Astrocyte (in vitro differentiated cells and primary cell): ENCODE data around the gene SHFL. TPM values are rescaled to one million over a fixed set of nuclear protein-coding genes. Genes with fewer than 3 reads are reported as not detected.

ENCODE experiments used
- DNase-seq: peaks from one replicate; pipeline ENCODE4 v3.0.0-alpha.2; 2010; ENCODE audit warnings: low read depth
- FAIRE-seq: peaks from 2 replicates; lab custom pipeline; 2011; peaks lifted over from hg19 to GRCh38; lab: Jason Lieb, UNC
- H2AFZ ChIP-seq: 2 replicates; pipeline ENCODE4 v1.6.0; 2012; ENCODE audit warnings: low read depth, low read length, inconsistent platforms
- H3K27ac ChIP-seq: 2 replicates; pipeline ENCODE4 v1.5.1; 2011; ENCODE audit warnings: low read depth, low read length, inconsistent platforms
- H3K27me3 ChIP-seq: 2 replicates; pipeline ENCODE4 v1.6.0; 2011; ENCODE audit warnings: low read length, inconsistent platforms; ENCODE audit not compliant: insufficient read depth
- H3K36me3 ChIP-seq: 2 replicates; pipeline ENCODE4 v1.5.1; 2011; ENCODE audit warnings: low read length, inconsistent platforms; ENCODE audit not compliant: insufficient read depth
- H3K4me1 ChIP-seq: 2 replicates; pipeline ENCODE4 v1.5.1; 2011; ENCODE audit warnings: low read length, inconsistent platforms; ENCODE audit not compliant: insufficient read depth
- H3K4me2 ChIP-seq: 2 replicates; pipeline ENCODE4 v1.6.0; 2012; ENCODE audit warnings: low read length, inconsistent platforms
- H3K4me3 ChIP-seq: 2 replicates; pipeline ENCODE4 v1.5.1; 2011; ENCODE audit warnings: low read depth, mild to moderate bottlenecking, low read length, inconsistent platforms; ENCODE audit not compliant: insufficient read depth
- H3K79me2 ChIP-seq: 2 replicates; pipeline ENCODE4 v1.6.0; 2012; ENCODE audit warnings: mild to moderate bottlenecking, low read length, inconsistent platforms; ENCODE audit not compliant: insufficient read depth
- H3K9ac ChIP-seq: 2 replicates; pipeline ENCODE4 v1.6.0; 2012; ENCODE audit warnings: mild to moderate bottlenecking, low read length, inconsistent platforms
- H3K9me3 ChIP-seq: 2 replicates; pipeline ENCODE4 v1.5.1; 2012; ENCODE audit warnings: low read depth, mild to moderate bottlenecking, low read length, inconsistent platforms; ENCODE audit not compliant: insufficient read depth
- H4K20me1 ChIP-seq: 2 replicates; pipeline ENCODE4 v1.6.0; 2012; ENCODE audit warnings: low read length, inconsistent platforms; ENCODE audit not compliant: insufficient read depth
- H3K27ac Mint-ChIP-seq: one replicate; pipeline ENCODE4 v1.8.0; 2021; ENCODE audit warnings: mild to moderate bottlenecking, mixed read lengths; ENCODE audit not compliant: unreplicated experiment
- H3K27me3 Mint-ChIP-seq: one replicate; pipeline ENCODE4 v1.8.0; 2021; ENCODE audit warnings: low read depth, mixed read lengths; ENCODE audit not compliant: unreplicated experiment
- H3K36me3 Mint-ChIP-seq: one replicate; pipeline ENCODE4 v1.8.0; 2021; ENCODE audit warnings: low read depth, mixed read lengths; ENCODE audit not compliant: unreplicated experiment
- H3K4me1 Mint-ChIP-seq: one replicate; pipeline ENCODE4 v1.8.0; 2021; ENCODE audit warnings: low read depth, mixed read lengths; ENCODE audit not compliant: unreplicated experiment
- H3K4me3 Mint-ChIP-seq: one replicate; pipeline ENCODE4 v1.8.0; 2021; ENCODE audit warnings: mild to moderate bottlenecking, moderate library complexity, mixed read lengths; ENCODE audit not compliant: unreplicated experiment
- H3K9me3 Mint-ChIP-seq: one replicate; pipeline ENCODE4 v1.8.0; 2021; ENCODE audit warnings: mild to moderate bottlenecking, mixed read lengths; ENCODE audit not compliant: unreplicated experiment
- CTCF ChIP-seq: IDR thresholded peaks from 2 replicates; pipeline ENCODE4 v1.5.1; 2011; ENCODE audit warnings: low read depth, mild to moderate bottlenecking, inconsistent platforms, low read length, moderate library complexity; ENCODE audit not compliant: insufficient read depth
- EZH2 ChIP-seq: IDR thresholded peaks from 2 replicates; pipeline ENCODE4 v1.6.1; 2012; ENCODE audit warnings: mild to moderate bottlenecking, low read length, inconsistent platforms; ENCODE audit not compliant: insufficient read depth
- total RNA-seq: library from RNA; stranded (reverse); gene quantifications from 2 replicates; pipeline ENCODE4 v1.2.1, GENCODE V29; 2021

SHFL gene
- total RNA-seq, 1 donor from 2014 or later, result 73.5 TPM

- TF ChIP-seq CTCF (no peak), EZH2 (no peak)
- peaks cover 1% of the 10 kb centered on the region for H3K9me3 Mint-ChIP-seq
- DNase-seq (no peak), FAIRE-seq (no peak)
- Histone ChIP-seq H3K9me3 (no peaks in the 10 kb centered on the region), H3K27me3 (no peaks in the 10 kb centered on the region), H3K4me3 (no peak overlapping the region), H3K9ac (no peak overlapping the region), H2AFZ (no peak overlapping the region), H3K79me2 (no peaks in the 10 kb centered on the region), H4K20me1 (no peaks in the 10 kb centered on the region), H3K27ac (no peak overlapping the region), H3K4me1 (no peaks in the 10 kb centered on the region), H3K4me2 (no peak overlapping the region), H3K36me3 (no peaks in the 10 kb centered on the region)
- peak overlapping the region; percentile 45 for H3K4me3 Mint-ChIP-seq
- peaks cover 35% of the 10 kb centered on the region for H3K36me3 Mint-ChIP-seq
- no peak overlapping the region for H3K27ac Mint-ChIP-seq
- peaks cover 8% of the 10 kb centered on the region for H3K27me3 Mint-ChIP-seq
- peaks cover 1% of the 10 kb centered on the region for H3K4me1 Mint-ChIP-seq
Measured at GRCh38 chr19:10089801-10090375, 3.8 kb downstream of the SHFL start.

DNA sequence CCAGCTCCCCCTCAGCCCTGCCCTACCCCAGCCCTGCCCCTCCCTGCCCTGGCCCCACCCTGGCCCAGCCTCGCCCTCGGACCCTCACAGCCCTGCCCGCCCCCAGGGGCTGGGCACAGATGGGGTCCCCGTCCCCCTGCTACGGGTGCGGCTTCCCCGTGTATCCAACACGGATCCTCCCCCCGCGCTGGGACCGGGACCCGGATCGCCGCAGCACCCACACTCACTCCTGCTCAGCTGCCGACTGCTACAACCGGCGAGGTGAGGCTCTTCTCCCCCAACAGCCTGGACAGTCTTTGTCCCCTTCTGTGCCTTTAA lies 5.2 kb downstream of the SHFL start:
- Histone ChIP-seq H3K27me3 (no peaks in the 10 kb centered on the region), H4K20me1 (no peaks in the 10 kb centered on the region), H3K9me3 (peaks cover 5% of the 10 kb centered on the region), H3K4me2 (no peak overlapping the region), H3K9ac (no peak overlapping the region), H3K4me1 (peaks cover 3% of the 10 kb centered on the region), H3K27ac (no peak overlapping the region), H3K36me3 (no peaks in the 10 kb centered on the region), H3K79me2 (no peaks in the 10 kb centered on the region), H3K4me3 (no peak overlapping the region), H2AFZ (no peak overlapping the region)
- Mint-ChIP-seq H3K36me3 (peaks cover 35% of the 10 kb centered on the region), H3K9me3 (no peaks in the 10 kb centered on the region), H3K27me3 (no peaks in the 10 kb centered on the region), H3K4me3 (no peak overlapping the region), H3K27ac (no peak overlapping the region), H3K4me1 (peaks cover 1% of the 10 kb centered on the region)
- FAIRE-seq (no peak), DNase-seq (no peak)
- TF ChIP-seq EZH2, result no peak
- no peak for TF ChIP-seq CTCF

DNA sequence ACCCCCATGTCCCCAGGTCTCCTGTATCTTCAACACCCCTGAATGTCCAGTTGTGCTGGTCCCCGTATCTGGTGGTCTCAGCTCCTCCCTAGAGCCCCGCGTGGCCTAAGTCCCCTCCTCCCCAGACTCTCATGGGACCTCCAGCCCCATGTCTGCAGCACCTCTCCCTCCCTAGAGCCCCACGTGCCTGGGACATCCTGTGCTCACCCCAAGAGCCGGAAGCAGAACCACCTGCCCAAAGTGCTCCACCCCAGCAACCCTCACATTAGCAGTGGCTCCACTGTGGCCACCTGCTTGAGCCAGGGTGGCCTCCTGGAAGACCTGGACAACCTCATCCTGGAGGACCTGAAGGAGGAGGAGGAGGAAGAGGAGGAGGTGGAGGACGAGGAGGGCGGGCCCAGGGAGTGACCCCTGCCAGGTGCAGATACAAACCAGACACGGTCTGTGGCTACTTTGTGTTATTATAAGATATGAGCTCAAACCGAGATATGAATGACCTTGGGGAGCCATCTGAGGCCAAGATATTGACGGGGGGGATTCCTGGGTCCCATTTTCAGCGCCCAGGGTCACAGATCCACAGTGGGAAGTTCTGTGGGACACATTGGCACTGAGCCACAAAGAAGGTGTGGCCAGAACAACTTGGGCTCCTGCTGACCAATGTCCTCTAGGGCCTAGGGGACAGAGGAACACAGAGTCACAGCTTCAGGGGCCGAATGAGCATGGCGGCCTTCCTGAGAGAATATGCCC lies 6.0 kb downstream of the SHFL start:
- Mint-ChIP-seq H3K9me3 (no peaks in the 10 kb centered on the region), H3K4me3 (no peak overlapping the region), H3K4me1 (peaks cover 1% of the 10 kb centered on the region), H3K27me3 (no peaks in the 10 kb centered on the region), H3K27ac (no peak overlapping the region), H3K36me3 (peaks cover 35% of the 10 kb centered on the region)
- TF ChIP-seq EZH2, result no peak
- TF ChIP-seq CTCF, result no peak
- Histone ChIP-seq H3K4me1 (peaks cover 3% of the 10 kb centered on the region), H2AFZ (no peak overlapping the region), H3K27ac (no peak overlapping the region), H3K27me3 (no peaks in the 10 kb centered on the region), H3K4me3 (no peak overlapping the region), H4K20me1 (no peaks in the 10 kb centered on the region), H3K79me2 (no peaks in the 10 kb centered on the region), H3K36me3 (no peaks in the 10 kb centered on the region), H3K9me3 (peaks cover 5% of the 10 kb centered on the region), H3K9ac (no peak overlapping the region), H3K4me2 (no peak overlapping the region)
- FAIRE-seq (no peak), DNase-seq (no peak)
